CD4-positive, alpha-beta T cell treated with Interleukin-6 at 100 ng/mL for 8 hours (primary cell): ENCODE measurements around the gene CFAP53.

Experiments
- DNase-seq: peaks from one replicate; pipeline ENCODE4 v3.0.0-alpha.2; 2020; ENCODE audit warnings: mixed read lengths, low spot score

The CFAP53 gene

GRCh38 chr18:50193796-50194630 lies 72.3 kb downstream of the CFAP53 start:
- no peak for DNase-seq

DNA sequence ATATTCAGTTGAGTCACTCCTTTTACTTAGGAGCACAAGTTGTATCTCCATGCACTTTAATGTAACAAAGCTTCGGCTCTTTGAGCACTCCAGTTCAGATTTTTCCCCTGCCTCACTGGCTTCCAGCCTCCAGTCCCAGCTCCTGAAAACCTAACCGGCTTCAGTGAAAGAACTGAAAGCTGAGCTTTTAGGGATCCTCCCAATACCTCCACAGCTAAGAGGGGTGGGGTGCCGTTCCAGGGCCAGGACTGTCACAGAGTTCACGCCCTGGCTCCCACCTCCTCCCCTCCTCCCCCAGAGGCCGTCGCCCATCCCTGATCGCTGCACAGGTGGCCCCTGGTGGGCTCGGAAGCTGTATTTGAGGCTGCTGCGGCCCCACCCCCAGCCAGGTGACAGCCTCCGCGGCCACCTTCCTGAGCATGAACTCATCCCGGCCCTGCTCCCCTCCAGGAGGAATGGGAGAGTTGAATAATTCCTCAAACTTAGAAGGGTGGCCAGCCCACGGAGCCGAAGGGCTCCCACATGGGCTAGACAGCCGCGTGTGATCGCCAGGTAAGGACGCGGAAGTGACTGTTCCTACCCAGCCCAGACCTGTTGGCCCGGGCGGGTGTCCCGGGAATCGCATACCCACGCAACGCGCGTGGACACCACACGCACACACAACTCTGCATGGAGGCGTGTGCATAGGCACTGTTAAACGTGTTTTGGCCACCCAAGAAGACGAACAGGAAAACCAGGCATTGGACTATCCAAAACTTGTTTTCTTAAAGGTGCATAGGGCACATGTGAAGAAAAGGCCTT lies 73.1 kb downstream of the CFAP53 start:
- DNase-seq = no peak

DNA sequence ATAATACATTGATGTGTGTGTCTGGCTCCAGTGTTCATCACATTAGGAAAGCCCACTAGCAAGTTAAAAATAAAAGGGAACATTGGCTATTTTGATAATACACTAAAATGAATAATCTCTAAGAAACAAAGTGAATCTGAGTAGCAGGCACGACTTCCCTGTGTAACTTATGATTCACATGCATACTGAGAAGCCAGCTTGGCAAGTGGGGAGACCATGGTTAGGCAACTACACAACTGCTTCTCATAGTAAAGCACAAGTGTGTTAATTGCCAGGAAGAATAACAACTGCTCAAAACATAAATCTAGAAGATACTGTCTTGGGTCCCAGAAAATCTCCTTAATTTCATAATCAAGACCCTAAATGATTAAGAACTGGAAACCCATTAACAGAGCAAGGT lies 75.4 kb downstream of the CFAP53 start:
- no peak for DNase-seq

DNA sequence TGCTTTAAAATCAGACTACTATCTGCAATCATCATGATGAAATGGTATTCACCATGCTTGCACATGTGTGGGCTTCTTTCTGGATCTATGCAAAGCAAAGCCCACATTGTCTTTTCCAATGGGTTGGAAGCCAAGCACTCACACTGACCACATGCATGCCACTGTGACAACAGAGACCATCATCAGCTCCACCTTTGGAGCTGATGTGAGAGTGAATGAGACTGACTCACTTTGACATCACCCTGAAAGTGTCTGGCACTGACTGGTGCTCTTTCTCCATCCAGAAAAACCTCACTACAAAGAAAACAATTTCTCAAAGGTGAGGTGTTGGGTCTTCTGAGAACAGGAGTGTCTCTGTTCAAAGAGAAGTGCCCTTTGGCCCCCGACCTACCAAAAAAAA lies 76.1 kb downstream of the CFAP53 start:
- no peak for DNase-seq

DNA sequence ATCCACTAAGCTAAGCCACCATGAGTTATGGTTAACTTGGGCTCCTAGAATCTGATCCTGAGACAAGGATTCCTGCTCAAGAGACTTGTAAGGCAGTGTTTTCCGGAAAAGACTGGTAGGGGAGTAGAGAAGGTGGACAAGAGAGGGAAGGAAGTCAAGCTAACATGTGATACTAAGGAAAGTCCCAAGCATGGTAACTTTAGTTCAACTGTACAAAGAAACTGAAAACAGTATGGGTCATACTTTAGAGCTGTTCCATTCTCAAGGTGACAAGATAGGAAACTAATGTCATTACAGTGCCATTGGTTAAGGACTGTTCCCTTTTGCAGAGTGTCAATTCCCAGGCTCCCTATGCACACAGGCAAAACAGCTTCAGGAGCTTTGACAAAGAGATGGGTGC lies 77.1 kb downstream of the CFAP53 start:
- DNase-seq = no peak

- no peak for DNase-seq
Measured at GRCh38 chr18:50188652-50189051, 77.6 kb downstream of the CFAP53 start.

DNA sequence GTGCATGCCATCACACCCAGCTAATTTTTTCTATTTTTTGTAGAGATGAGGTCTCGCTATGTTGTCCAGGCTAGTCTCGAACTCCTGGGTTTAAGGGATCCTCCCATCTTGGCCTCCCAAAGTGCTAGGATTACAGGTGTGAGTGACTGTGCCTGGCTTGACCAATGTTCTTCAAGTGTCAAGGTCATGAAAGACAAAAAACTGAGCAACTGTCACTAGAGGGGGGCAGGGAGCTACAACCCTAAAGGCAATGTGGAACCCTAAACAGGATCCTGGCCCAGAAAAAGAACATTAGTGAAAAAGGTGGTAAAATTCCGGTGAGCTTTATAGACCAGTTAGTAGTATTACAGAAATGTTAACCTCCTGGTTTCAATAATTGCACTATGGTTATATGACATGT lies 78.6 kb downstream of the CFAP53 start:
- DNase-seq = no peak

DNA sequence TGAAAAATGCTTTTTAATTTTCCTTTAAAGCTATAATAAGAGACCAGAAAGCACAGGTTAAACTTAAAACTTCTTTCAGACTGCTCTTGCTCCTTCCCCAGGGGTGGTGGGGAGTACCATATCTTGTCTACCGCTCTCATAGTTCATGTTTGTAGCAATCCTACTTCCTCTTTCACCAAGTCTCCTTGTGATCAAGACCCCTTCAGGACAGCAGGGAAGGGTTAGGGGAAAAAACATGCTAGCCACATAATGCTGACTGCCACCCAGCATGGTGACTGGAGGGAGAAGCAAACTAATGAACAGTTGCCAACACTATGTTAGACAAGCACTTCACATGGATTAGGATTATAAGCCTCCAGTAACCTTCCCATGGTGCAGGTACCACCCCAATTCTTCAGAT lies 79.9 kb downstream of the CFAP53 start:
- DNase-seq = no peak

- DNase-seq = no peak
Measured at GRCh38 chr18:50183556-50183955, 82.7 kb downstream of the CFAP53 start.

GRCh38 chr18:50182511-50182910 lies 83.8 kb downstream of the CFAP53 start:
- DNase-seq = no peak

DNA sequence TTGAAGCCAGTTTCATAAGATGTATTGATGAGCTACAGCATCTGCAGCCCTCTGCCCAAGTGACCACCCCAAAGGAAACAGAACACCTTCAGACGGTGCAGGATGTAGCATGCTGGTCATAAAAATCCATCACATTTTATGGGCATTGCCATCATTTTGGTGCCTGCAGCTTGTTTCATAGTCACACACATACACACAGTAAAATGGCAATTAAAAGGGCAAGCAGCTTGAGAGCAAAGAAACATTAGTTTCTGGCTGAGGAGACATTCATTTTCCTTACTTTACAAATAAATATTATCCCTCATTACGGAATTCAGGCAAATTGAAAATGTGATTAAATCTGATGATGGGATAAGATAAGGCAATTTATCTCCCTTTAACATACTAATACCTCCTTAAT lies 84.7 kb downstream of the CFAP53 start:
- DNase-seq = no peak

GRCh38 chr18:50179465-50179864 lies 86.8 kb downstream of the CFAP53 start:
- no peak for DNase-seq

DNA sequence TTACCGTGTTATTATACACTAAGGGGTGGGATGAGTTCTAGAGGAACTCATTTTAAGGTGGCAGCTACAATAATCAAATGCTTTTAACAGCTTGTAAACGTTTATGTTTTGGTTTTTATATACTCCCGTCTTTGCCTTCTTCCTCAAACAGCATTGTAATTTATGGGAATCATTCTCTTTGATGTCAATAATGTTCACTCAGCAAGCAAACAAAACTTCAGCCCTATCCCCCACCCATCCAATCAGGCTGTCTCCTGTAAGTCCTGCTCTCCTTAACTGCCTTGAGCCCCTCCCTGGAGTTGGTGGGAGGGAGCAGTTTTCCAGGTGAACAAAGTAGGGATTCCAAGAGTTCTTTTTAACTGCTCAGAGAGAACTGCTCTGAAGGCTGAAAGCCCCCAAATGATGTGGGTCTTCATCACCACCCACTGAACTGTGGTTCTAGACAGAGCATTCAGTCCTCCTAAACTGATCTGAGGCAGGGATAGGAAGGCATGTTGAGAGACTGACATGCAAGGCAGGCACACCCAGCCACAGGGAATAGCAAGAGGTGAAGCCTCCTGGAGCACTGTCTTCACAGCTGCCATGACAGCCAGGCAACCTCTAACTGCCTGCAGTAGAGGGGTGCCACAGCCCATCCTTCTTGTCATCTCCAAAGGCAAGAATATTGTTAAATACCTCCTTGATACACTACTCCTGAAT lies 88.9 kb downstream of the CFAP53 start:
- DNase-seq = no peak
